ENCODE data around the gene NPW. TPM values are rescaled to one million over a fixed set of nuclear protein-coding genes. Genes with fewer than 3 reads are reported as not detected.

Gene NPW
- total RNA-seq, 1 donor from 2014 or later: 1.3 TPM

GRCh38 chr16:2001035-2001434, 18.6 kb upstream of the NPW start:
- DNase-seq (ENCODE audit: low read depth, low spot score): no peak
- no peaks in the 10 kb centered on the region for H3K9me3 Mint-ChIP-seq
- no peak overlapping the region for H3K27ac Mint-ChIP-seq (ENCODE audit: unreplicated experiment)
- no peak for TF ChIP-seq CTCF (conservative IDR thresholded peaks at IDR 0.05)
- no peak overlapping the region for H3K4me3 Mint-ChIP-seq
- peaks cover 2% of the 10 kb centered on the region for H3K36me3 Mint-ChIP-seq (ENCODE audit: low read depth)
- peaks cover 2% of the 10 kb centered on the region for H3K4me1 Mint-ChIP-seq
- peaks cover 2% of the 10 kb centered on the region for H3K27me3 Mint-ChIP-seq (ENCODE audit: low read depth)

- H3K4me3 Mint-ChIP-seq: no peak overlapping the region
- H3K4me1 Mint-ChIP-seq: peaks cover 4% of the 10 kb centered on the region
- no peak for TF ChIP-seq CTCF (conservative IDR thresholded peaks at IDR 0.05)
- DNase-seq (ENCODE audit: low read depth, low spot score): no peak
- peaks cover 2% of the 10 kb centered on the region for H3K36me3 Mint-ChIP-seq (ENCODE audit: low read depth)
- no peak overlapping the region for H3K27ac Mint-ChIP-seq (ENCODE audit: unreplicated experiment)
- H3K9me3 Mint-ChIP-seq: no peaks in the 10 kb centered on the region
- H3K27me3 Mint-ChIP-seq (ENCODE audit: low read depth): no peaks in the 10 kb centered on the region
Measured at GRCh38 chr16:2001456-2002355, 17.9 kb upstream of the NPW start.

- Mint-ChIP-seq H3K9me3 (no peaks in the 10 kb centered on the region), H3K36me3 (ENCODE audit: low read depth) (peaks cover 2% of the 10 kb centered on the region), H3K4me1 (peaks cover 6% of the 10 kb centered on the region), H3K27me3 (ENCODE audit: low read depth) (no peaks in the 10 kb centered on the region), H3K4me3 (no peak overlapping the region), H3K27ac (ENCODE audit: unreplicated experiment) (no peak overlapping the region)
- no peak for TF ChIP-seq CTCF (conservative IDR thresholded peaks at IDR 0.05)
- DNase-seq (ENCODE audit: low read depth, low spot score): no peak
Measured at GRCh38 chr16:2002406-2003230, 17.0 kb upstream of the NPW start.

- no peaks in the 10 kb centered on the region for H3K9me3 Mint-ChIP-seq
- no peak for DNase-seq (ENCODE audit: low read depth, low spot score)
- no peak for TF ChIP-seq CTCF (conservative IDR thresholded peaks at IDR 0.05)
- H3K4me3 Mint-ChIP-seq: no peak overlapping the region
- H3K36me3 Mint-ChIP-seq (ENCODE audit: low read depth): peaks cover under 1% of the 10 kb centered on the region
- H3K27ac Mint-ChIP-seq (ENCODE audit: unreplicated experiment): no peak overlapping the region
- H3K4me1 Mint-ChIP-seq: peaks cover 12% of the 10 kb centered on the region
- H3K27me3 Mint-ChIP-seq (ENCODE audit: low read depth): no peaks in the 10 kb centered on the region
Measured at GRCh38 chr16:2003231-2003826, 16.3 kb upstream of the NPW start.

GRCh38 chr16:2003827-2004641, 15.6 kb upstream of the NPW start:
- TF ChIP-seq CTCF (conservative IDR thresholded peaks at IDR 0.05): peak; percentile 97
- peak; percentile 98 for DNase-seq (ENCODE audit: low read depth, low spot score)
- H3K36me3 Mint-ChIP-seq (ENCODE audit: low read depth): no peaks in the 10 kb centered on the region
- H3K9me3 Mint-ChIP-seq: no peaks in the 10 kb centered on the region
- peak overlapping the region; percentile 72 for H3K4me3 Mint-ChIP-seq
- H3K27ac Mint-ChIP-seq (ENCODE audit: unreplicated experiment): no peak overlapping the region
- H3K4me1 Mint-ChIP-seq: peaks cover 18% of the 10 kb centered on the region
- H3K27me3 Mint-ChIP-seq (ENCODE audit: low read depth): no peaks in the 10 kb centered on the region

Measured in neural crest cell (in vitro differentiated cells).